SK-N-SH treated with all-trans-retinoic acid at 6 μM for 48 hours (cell line): ENCODE measurements around the gene MRAP.
"Not testable (repeated sequence)": the region's sequence is repeated elsewhere in the genome, so short reads cannot be mapped to it uniquely, and the experiment has no call there.

Experiments
- ATAC-seq: fragments of 200-7000 bp; cut with Tn5 transposase; 3 replicates; pipeline ENCODE4 v1.9.1; 2020; ENCODE audit warnings: mild to moderate bottlenecking, moderate library complexity
- ARNTL ChIP-seq: fragments of 450-650 bp; formaldehyde crosslinking; IDR thresholded peaks from 2 replicates; pipeline ENCODE4 v1.5.0; 2020; ENCODE audit warnings: low read depth, mild to moderate bottlenecking, moderate library complexity, borderline replicate concordance
- CREB5 ChIP-seq: fragments of 250-450 bp; sonication (Bioruptor Pico); IDR thresholded peaks from 2 replicates; pipeline ENCODE4 v1.5.1; 2020; ENCODE audit warnings: low read depth, mild to moderate bottlenecking, moderate library complexity
- CSDC2 ChIP-seq: fragments of 250-450 bp; sonication (Bioruptor Pico); IDR thresholded peaks from 2 replicates; pipeline ENCODE4 v1.5.0; 2020; ENCODE audit warnings: mild to moderate bottlenecking, moderate library complexity
- CSRNP3 ChIP-seq: fragments of 250-450 bp; sonication (Bioruptor Pico); IDR thresholded peaks from 2 replicates; pipeline ENCODE4 v1.5.1; 2021; ENCODE audit warnings: mild to moderate bottlenecking, moderate library complexity
- ESRRG ChIP-seq: fragments of 250-450 bp; sonication (Bioruptor Pico); IDR thresholded peaks from 2 replicates; pipeline ENCODE4 v1.6.1; 2021; ENCODE audit warnings: mild to moderate bottlenecking
- GLIS3 ChIP-seq: fragments of 250-450 bp; sonication (Bioruptor Pico); IDR thresholded peaks from 2 replicates; pipeline ENCODE4 v1.5.0; 2020; ENCODE audit warnings: mild to moderate bottlenecking, moderate library complexity
- OSR1 ChIP-seq: fragments of 250-450 bp; sonication (Bioruptor Pico); IDR thresholded peaks from 2 replicates; pipeline ENCODE4 v1.8.0; 2022; ENCODE audit warnings: moderate library complexity, mild to moderate bottlenecking, inconsistent platforms
- PATZ1 ChIP-seq: fragments of 250-450 bp; sonication (Bioruptor Pico); IDR thresholded peaks from 2 replicates; pipeline ENCODE4 v1.8.0; 2020; ENCODE audit warnings: mild to moderate bottlenecking, moderate library complexity, borderline replicate concordance
- POU6F1 ChIP-seq: fragments of 250-450 bp; sonication (Bioruptor Pico); IDR thresholded peaks from 2 replicates; pipeline ENCODE4 v1.8.0; 2021; ENCODE audit warnings: low read depth, mild to moderate bottlenecking, moderate library complexity, borderline replicate concordance
- PPARA ChIP-seq: fragments of 250-450 bp; sonication (Bioruptor Pico); IDR thresholded peaks from 2 replicates; pipeline ENCODE4 v1.5.0; 2020; ENCODE audit warnings: mild to moderate bottlenecking, borderline replicate concordance
- RARB ChIP-seq: fragments of 250-450 bp; sonication (Bioruptor Pico); IDR thresholded peaks from 2 replicates; pipeline ENCODE4 v1.8.0; 2021; ENCODE audit warnings: mild to moderate bottlenecking, moderate library complexity
- TCF4 ChIP-seq: fragments of 250-450 bp; sonication (Bioruptor Pico); IDR thresholded peaks from 2 replicates; pipeline ENCODE4 v1.8.0; 2021; ENCODE audit warnings: mild to moderate bottlenecking, moderate library complexity, borderline replicate concordance
- TOX ChIP-seq: fragments of 250-450 bp; sonication (Bioruptor Pico); IDR thresholded peaks from 2 replicates; pipeline ENCODE4 v1.8.0; 2021; ENCODE audit warnings: mild to moderate bottlenecking, moderate library complexity, borderline replicate concordance
- TSHZ2 ChIP-seq: fragments of 250-450 bp; sonication (Bioruptor Pico); IDR thresholded peaks from 2 replicates; pipeline ENCODE4 v1.5.0; 2020; ENCODE audit warnings: mild to moderate bottlenecking, moderate library complexity
- ZC3H10 ChIP-seq: fragments of 250-450 bp; sonication (Bioruptor Pico); IDR thresholded peaks from 2 replicates; pipeline ENCODE4 v1.5.1; 2021; ENCODE audit warnings: mild to moderate bottlenecking, moderate library complexity
- ZFP3 ChIP-seq: fragments of 250-450 bp; sonication (Bioruptor Pico); IDR thresholded peaks from 2 replicates; pipeline ENCODE4 v1.5.0; 2020; ENCODE audit warnings: mild to moderate bottlenecking, moderate library complexity
- ZFP30 ChIP-seq: fragments of 450-650 bp; formaldehyde crosslinking; IDR thresholded peaks from 2 replicates; pipeline ENCODE4 v1.5.0; 2022; ENCODE audit warnings: mild to moderate bottlenecking, moderate library complexity
- ZNF565 ChIP-seq: fragments of 450-650 bp; formaldehyde crosslinking; conservative IDR thresholded peaks from 2 replicates; pipeline ENCODE4 v1.5.0; 2020; ENCODE audit warnings: low read depth, mild to moderate bottlenecking, moderate library complexity
- ZNF70 ChIP-seq: fragments of 450-650 bp; formaldehyde crosslinking; IDR thresholded peaks from 2 replicates; pipeline ENCODE4 v1.5.0; 2020; ENCODE audit warnings: mild to moderate bottlenecking, moderate library complexity

MRAP gene

GRCh38 chr21:32309906-32310460 lies 11.3 kb downstream of the MRAP start:
- ATAC-seq = no peak
- no peak for TF ChIP-seq PATZ1 (CRISPR knock-in tag)
- no peak for TF ChIP-seq CSDC2
- TF ChIP-seq RARB (CRISPR knock-in tag) = no peak
- no peak for TF ChIP-seq ZC3H10
- no peak for TF ChIP-seq POU6F1 (CRISPR knock-in tag)
- no peak for TF ChIP-seq GLIS3 (CRISPR knock-in tag)
- no peak for TF ChIP-seq ZFP30 (CRISPR knock-in tag)
- TF ChIP-seq TOX = no peak
- no peak for TF ChIP-seq ESRRG (CRISPR knock-in tag)
- no peak for TF ChIP-seq CSRNP3 (CRISPR knock-in tag)
- TF ChIP-seq PPARA (CRISPR knock-in tag) = no peak
- TF ChIP-seq ARNTL = no peak
- TF ChIP-seq OSR1 (CRISPR knock-in tag) = no peak
- no peak for TF ChIP-seq ZNF565
- no peak for TF ChIP-seq CREB5 (CRISPR knock-in tag)
- no peak for TF ChIP-seq ZNF70 (CRISPR knock-in tag)
- no peak for TF ChIP-seq ZFP3 (CRISPR knock-in tag)
- no peak for TF ChIP-seq TCF4 (CRISPR knock-in tag)
- TF ChIP-seq TSHZ2 (CRISPR knock-in tag) = no peak

- ATAC-seq = not testable (repeated sequence)
Measured at GRCh38 chr21:32310976-32311375, 12.3 kb downstream of the MRAP start.

GRCh38 chr21:32311621-32312020 lies 13.0 kb downstream of the MRAP start:
- no peak for ATAC-seq
- TF ChIP-seq TCF4 (CRISPR knock-in tag) (no peak), ZFP30 (CRISPR knock-in tag) (no peak), ZNF70 (CRISPR knock-in tag) (no peak), CREB5 (CRISPR knock-in tag) (no peak), CSRNP3 (CRISPR knock-in tag) (no peak), ESRRG (CRISPR knock-in tag) (no peak), TOX (no peak)
